ENCODE data around the gene PPP1R16B.

The PPP1R16B gene

GRCh38 chr20:38827770-38828281 lies 22.3 kb downstream of the PPP1R16B start:
- DNase-seq (ENCODE audit: low spot score), result no peak

GRCh38 chr20:38828514-38829295 lies 23.2 kb downstream of the PPP1R16B start:
- DNase-seq (ENCODE audit: low spot score), result no peak

- DNase-seq (ENCODE audit: low spot score), result no peak
Measured at GRCh38 chr20:38829296-38829875, 23.9 kb downstream of the PPP1R16B start.

GRCh38 chr20:38830356-38830755 lies 24.9 kb downstream of the PPP1R16B start:
- no peak for DNase-seq (ENCODE audit: low spot score)

GRCh38 chr20:38831049-38831691 lies 25.7 kb downstream of the PPP1R16B start:
- DNase-seq (ENCODE audit: low spot score), result no peak

GRCh38 chr20:38831995-38832620 lies 26.6 kb downstream of the PPP1R16B start:
- no peak for DNase-seq (ENCODE audit: low spot score)

DNA sequence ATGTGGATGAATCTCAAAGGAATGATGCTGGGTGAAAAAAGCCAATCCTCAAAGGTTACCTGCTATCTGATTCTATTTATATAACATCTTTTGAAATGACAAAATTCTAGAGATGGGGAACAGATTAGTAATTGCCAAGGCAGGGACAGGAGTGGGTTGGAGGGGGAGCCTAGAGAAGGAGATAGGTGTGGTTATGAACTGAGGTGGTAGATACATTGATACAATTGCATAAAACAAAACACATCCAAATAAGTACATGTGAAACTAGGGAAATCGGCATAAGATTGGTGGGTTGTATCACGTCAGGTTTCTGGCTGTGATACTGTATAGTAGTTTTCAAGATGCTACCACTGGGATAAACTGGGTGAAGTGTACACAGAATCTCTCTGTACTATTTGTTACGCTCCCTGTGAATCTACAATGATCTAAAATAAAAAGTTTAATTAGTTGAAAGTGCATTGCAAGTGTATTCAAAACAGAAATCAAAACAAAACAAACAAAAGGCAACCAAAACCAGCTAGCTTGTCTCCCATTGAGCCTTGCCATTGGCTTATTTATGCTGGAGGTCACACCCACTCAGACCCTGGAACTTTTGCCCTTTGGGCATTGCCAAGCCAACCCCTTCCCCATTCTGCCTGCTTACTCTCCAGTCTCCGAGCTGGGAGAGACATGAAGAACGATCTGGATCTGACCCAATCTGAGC lies 27.8 kb downstream of the PPP1R16B start:
- no peak for DNase-seq (ENCODE audit: low spot score)

DNA sequence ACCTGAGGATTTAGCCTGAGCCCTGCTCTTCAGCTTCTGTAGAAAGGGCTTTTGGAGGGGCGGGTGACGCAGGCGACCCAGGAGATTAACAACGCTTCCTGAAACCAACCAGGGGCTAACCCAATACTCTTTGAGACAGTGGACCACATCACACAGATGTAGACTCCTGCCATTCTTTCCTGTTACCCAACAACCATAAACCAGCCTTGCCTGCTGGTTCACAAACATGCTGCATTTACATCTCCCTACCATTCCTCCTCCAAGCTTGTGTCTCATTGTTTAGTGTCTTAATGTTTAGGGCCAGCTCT lies 28.3 kb downstream of the PPP1R16B start:
- DNase-seq (ENCODE audit: low spot score), result no peak

DNA sequence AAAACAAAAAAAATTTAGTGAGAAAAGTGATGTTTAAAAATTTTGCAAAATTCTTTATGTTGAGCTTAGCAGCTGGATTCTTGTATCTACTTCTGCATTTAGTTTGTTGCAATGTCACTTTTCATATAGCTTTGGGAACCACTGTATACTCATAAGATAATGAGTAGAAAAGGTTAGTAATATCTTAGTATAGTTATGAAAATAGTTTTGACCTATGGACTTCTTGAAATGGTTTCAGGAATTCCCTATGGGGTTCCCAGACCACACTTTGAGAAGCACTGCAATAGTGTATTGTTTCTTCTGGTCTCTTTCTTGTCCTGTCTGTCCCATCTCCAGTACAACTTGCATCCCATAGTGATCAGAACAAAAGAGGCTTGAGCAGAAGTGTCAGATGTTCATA lies 29.4 kb downstream of the PPP1R16B start:
- DNase-seq (ENCODE audit: low spot score), result no peak

GRCh38 chr20:38835792-38836191 lies 30.3 kb downstream of the PPP1R16B start:
- no peak for DNase-seq (ENCODE audit: low spot score)

GRCh38 chr20:38836991-38837390 lies 31.5 kb downstream of the PPP1R16B start:
- no peak for DNase-seq (ENCODE audit: low spot score)

DNA sequence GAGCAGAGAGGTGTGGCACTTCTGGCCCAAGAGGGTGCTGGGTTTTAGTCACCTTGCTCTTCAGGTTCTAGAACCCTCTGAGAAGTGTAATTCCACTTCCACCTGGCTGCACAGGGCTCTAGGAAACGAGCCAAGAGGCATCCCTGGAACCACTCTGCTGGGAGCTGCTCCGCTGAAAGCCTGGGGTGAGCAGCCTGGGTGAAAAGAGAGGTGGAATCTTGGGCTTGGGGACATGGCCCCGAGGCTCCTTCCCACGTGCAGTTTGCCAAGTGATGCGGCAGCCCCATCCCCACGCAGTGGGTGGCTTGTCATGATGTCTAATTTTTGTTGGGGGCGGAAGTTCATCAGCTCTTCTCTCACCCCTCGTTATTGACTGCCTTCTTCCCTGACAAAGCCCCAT lies 32.8 kb downstream of the PPP1R16B start:
- no peak for DNase-seq (ENCODE audit: low spot score)

GRCh38 chr20:38839563-38839962 lies 34.1 kb downstream of the PPP1R16B start:
- DNase-seq (ENCODE audit: low spot score), result no peak

DNA sequence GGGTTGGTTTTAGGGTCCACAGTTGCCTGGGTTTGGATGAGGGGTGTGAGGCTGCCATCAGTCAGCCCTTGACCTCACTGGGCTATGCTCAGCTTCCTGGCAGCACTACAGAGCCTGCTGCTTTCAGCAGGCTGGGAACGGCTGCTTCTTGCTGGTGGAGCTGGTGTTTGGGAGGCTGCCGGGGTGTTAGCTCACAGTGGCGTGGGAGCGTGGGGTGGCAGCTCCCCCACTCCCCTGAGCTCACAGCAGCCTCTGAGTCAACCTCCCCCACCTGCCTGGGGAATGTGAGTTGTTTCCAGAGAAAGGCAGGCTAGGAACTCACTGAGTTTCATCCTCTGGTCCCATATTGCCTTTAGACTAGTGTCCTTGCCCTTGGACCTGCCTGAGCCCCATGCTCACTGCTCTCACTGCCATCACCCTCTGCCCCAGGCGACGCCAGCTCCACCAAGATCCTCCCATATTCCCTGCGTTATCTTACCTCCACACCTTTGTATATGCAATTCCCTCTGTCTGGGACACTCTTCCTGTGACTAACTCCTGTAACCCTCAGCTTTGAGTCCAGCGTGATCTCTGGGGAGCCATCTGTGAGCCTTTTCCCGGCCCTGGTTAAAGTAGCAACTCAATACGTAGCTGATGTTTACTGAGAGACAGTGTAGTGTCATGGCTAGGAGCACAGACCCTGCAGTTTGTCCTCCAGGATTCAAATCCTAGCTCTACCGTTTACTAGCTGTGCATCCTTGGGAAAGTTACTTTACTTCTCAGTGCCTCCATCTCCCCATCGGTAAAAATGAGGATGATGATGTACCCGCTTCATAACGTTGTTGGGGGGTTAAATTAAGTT lies 34.8 kb downstream of the PPP1R16B start:
- DNase-seq (ENCODE audit: low spot score), result no peak

GRCh38 chr20:38840894-38841470 lies 35.5 kb downstream of the PPP1R16B start:
- DNase-seq (ENCODE audit: low spot score), result no peak

- DNase-seq (ENCODE audit: low spot score), result no peak
Measured at GRCh38 chr20:38841570-38841969, 36.1 kb downstream of the PPP1R16B start.

DNA sequence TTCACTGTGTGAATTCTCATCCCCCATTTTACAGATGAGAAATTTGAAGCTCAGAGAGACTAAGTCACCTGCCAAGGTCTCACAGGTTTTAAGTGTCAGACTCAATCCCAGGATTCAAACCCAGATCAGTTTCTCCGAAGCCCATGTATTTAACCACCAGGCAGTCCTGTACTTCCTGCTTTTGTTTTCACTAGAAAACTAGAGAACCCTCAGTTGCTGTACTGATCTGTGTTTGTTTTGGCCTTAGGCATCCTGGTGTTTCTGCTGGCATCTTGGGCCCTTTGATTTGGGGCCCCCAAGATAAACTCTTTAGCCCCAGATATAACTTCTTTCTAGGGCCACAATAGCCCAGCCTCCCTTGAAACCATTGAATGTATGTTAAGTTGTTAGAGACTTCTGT lies 36.5 kb downstream of the PPP1R16B start:
- no peak for DNase-seq (ENCODE audit: low spot score)

DNA sequence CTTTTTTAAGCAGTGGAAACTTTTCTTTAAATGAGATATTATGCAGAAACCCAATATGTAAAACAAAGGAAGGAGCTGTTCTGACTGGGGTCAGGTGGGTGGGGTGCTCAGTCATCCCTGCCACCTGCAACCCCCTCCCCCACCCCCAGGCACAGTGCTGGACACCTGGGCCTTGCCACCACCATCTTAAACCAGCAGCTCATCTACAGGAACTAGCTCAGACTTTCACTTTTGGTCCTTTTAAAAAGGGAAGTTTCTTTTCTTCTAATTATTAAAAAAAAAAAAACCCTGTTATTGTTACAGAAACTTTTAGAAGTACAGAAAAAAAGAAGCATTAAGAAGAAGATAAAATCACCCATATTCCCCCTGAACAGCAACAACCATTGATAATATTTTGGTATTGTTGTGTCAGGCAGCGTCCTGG lies 37.1 kb downstream of the PPP1R16B start:
- no peak for DNase-seq (ENCODE audit: low spot score)

DNA sequence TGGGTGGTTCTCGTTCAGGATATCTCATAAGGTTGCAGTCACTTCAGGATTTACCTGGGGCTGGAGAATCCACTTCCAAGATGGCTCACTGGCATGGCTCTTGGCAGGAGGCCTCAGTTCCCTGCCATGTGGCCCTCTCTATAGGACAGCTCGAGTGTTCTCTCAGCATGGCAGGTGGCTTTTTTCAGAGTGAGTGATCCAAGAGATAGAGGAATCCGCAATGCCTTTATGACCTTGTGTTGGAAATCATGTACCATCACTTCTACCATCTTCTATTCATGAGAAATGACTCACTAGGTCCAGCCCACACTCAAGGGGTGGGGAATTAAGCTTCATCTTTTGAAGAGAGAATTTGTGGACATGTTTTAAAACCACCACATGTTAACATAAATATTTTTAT lies 37.8 kb downstream of the PPP1R16B start:
- DNase-seq (ENCODE audit: low spot score), result no peak

DNA sequence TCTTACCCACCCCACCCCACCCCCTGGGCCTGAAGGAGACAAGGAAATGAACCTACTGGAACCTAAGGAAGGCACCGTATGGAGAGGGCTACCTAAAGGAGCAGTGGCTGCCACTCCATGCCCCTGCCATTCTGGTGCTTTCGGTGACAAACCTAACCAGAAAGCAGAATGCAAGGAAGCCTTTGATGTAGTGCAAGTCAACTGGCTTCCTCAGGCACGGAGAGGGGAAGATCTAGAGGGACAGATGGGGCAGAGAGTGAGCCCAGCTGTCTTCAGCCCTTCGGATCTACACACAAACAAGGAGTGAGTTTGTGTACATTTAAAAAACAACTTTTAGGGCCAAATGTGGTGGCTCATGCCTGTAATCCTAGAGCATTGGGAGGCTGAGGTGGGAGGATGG lies 39.5 kb downstream of the PPP1R16B start:
- no peak for DNase-seq (ENCODE audit: low spot score)

- no peak for DNase-seq (ENCODE audit: low spot score)
Measured at GRCh38 chr20:38847840-38848239, 42.3 kb downstream of the PPP1R16B start.
